Measurements from ENCODE around the gene APOBR. TPM values are rescaled to one million over a fixed set of nuclear protein-coding genes. Genes with fewer than 3 reads are reported as not detected.

APOBR gene
- total RNA-seq, 1 donor from 2014 or later: not detected

DNA sequence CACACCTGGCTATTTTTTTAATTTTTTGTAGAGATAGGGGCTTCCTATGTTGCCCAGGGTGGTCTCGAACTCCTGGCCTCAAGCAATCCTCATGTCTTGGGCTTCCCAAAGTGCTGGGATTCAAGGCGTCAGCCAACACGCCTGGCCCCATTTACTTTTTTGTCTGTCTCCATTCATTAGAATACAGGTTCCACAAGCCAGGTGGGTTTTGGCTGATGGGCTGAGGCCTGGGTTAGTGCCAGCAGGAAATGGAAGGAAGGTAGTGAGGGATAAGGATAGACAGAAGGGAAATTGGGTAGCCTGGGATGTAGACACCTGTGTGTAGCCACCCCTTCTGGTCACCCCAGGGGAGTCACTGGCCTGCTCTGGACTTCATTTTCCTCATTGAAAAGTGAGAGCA, 16.6 kb downstream of the APOBR start:
- Mint-ChIP-seq H3K36me3 (no peaks in the 10 kb centered on the region), H3K4me1 (no peaks in the 10 kb centered on the region), H3K9me3 (no peaks in the 10 kb centered on the region), H3K27ac (no peak overlapping the region), H3K4me3 (no peak overlapping the region), H3K27me3 (ENCODE audit: low read depth) (peaks cover 5% of the 10 kb centered on the region)
- TF ChIP-seq, protein P1, sequence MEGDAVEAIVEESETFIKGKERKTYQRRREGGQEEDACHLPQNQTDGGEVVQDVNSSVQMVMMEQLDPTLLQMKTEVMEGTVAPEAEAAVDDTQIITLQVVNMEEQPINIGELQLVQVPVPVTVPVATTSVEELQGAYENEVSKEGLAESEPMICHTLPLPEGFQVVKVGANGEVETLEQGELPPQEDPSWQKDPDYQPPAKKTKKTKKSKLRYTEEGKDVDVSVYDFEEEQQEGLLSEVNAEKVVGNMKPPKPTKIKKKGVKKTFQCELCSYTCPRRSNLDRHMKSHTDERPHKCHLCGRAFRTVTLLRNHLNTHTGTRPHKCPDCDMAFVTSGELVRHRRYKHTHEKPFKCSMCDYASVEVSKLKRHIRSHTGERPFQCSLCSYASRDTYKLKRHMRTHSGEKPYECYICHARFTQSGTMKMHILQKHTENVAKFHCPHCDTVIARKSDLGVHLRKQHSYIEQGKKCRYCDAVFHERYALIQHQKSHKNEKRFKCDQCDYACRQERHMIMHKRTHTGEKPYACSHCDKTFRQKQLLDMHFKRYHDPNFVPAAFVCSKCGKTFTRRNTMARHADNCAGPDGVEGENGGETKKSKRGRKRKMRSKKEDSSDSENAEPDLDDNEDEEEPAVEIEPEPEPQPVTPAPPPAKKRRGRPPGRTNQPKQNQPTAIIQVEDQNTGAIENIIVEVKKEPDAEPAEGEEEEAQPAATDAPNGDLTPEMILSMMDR (IDR thresholded peaks at IDR 0.05; ENCODE audit: unreplicated experiment): no peak
- no peak for DNase-seq (ENCODE audit: low spot score in 2 of 2, unreplicated experiment in 2 of 2)

- Mint-ChIP-seq H3K36me3 (no peaks in the 10 kb centered on the region), H3K27ac (no peak overlapping the region), H3K4me1 (no peaks in the 10 kb centered on the region), H3K4me3 (no peak overlapping the region), H3K27me3 (ENCODE audit: low read depth) (no peaks in the 10 kb centered on the region), H3K9me3 (no peaks in the 10 kb centered on the region)
- no peak for DNase-seq (ENCODE audit: low spot score in 2 of 2, unreplicated experiment in 2 of 2)
- TF ChIP-seq, protein P1 (IDR thresholded peaks at IDR 0.05; ENCODE audit: unreplicated experiment): no peak
Observed at GRCh38 chr16:28511801-28512789, 17.7 kb downstream of the APOBR start.

- Mint-ChIP-seq H3K36me3 (no peaks in the 10 kb centered on the region), H3K27me3 (ENCODE audit: low read depth) (no peaks in the 10 kb centered on the region), H3K4me1 (no peaks in the 10 kb centered on the region), H3K27ac (no peak overlapping the region), H3K4me3 (no peak overlapping the region), H3K9me3 (no peaks in the 10 kb centered on the region)
- no peak for DNase-seq (ENCODE audit: low spot score in 2 of 2, unreplicated experiment in 2 of 2)
- TF ChIP-seq, protein P1 (IDR thresholded peaks at IDR 0.05; ENCODE audit: unreplicated experiment): no peak
Observed at GRCh38 chr16:28513484-28514181, 19.2 kb downstream of the APOBR start.

- no peak overlapping the region for H3K27ac Mint-ChIP-seq
Observed at GRCh38 chr16:28514246-28514645, 19.8 kb downstream of the APOBR start.

DNA sequence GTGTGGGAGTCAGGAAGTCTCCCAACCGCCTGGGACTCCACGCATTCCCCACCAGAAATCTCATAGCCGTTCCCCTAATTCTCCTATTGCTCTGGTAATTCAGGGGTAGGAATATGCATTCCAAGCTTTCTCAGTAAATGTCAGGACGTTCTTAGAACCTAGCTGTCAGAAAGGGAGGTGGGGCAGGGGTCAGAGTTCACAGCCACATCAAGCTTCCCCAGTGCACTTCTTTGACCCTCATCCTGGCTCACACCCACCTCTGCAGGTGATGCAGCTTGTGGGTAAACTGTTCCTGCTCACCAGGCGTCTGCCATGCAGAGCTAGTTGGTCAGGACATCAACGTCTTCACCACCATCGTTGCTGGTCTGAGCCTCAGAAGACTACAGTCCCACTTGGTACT, 26.2 kb downstream of the APOBR start:
- Mint-ChIP-seq H3K27me3 (ENCODE audit: low read depth) (no peaks in the 10 kb centered on the region), H3K4me3 (no peak overlapping the region), H3K36me3 (no peaks in the 10 kb centered on the region), H3K9me3 (no peaks in the 10 kb centered on the region), H3K27ac (no peak overlapping the region), H3K4me1 (no peaks in the 10 kb centered on the region)
- no peak for DNase-seq (ENCODE audit: low spot score in 2 of 2, unreplicated experiment in 2 of 2)
- TF ChIP-seq, protein P1 (IDR thresholded peaks at IDR 0.05; ENCODE audit: unreplicated experiment): no peak

More at GRCh38 chr16:28514246-28514645, 19.8 kb downstream of the APOBR start:
- Mint-ChIP-seq H3K9me3 (no peaks in the 10 kb centered on the region), H3K36me3 (no peaks in the 10 kb centered on the region), H3K27me3 (ENCODE audit: low read depth) (no peaks in the 10 kb centered on the region), H3K4me3 (no peak overlapping the region), H3K4me1 (no peaks in the 10 kb centered on the region)
- TF ChIP-seq, protein P1 (IDR thresholded peaks at IDR 0.05; ENCODE audit: unreplicated experiment): no peak
- no peak for DNase-seq (ENCODE audit: low spot score in 2 of 2, unreplicated experiment in 2 of 2)
